PC-9 (cell line): Measurements from ENCODE around the gene ACP1. TPM values are rescaled to one million over a fixed set of nuclear protein-coding genes. Genes with fewer than 3 reads are reported as not detected.

Experiments used
- BruUV-seq: library from RNA; stranded (reverse); fragments of 400-500 nt; replicated peaks from 2 replicates; lab custom pipeline; 2021; lab: Mats Ljungman, UMichigan
- CTCF ChIA-PET: fragments of 300-600 bp; sonication (Branson Sonifier 250); formaldehyde crosslinking; loops from one replicate; lab custom pipeline; 2022; ENCODE audit warnings: antibody characterized with exemption; lab: Charles Lee
- POLR2A ChIA-PET: fragments of 300-600 bp; sonication (Branson Sonifier 250); formaldehyde crosslinking; loops from one replicate; lab custom pipeline; 2022; ENCODE audit warnings: antibody characterized with exemption; ENCODE audit not compliant: unreplicated experiment; lab: Charles Lee
- DNase-seq, 2 experiments: peaks; one replicate each; pipeline versions ENCODE4 v3.0.0 to v3.0.0-alpha.2; 2015 to 2022; ENCODE audit warnings: mixed read lengths in 1 of 2
- H2AFZ ChIP-seq: fragments of 200-600 bp; sonication (generic); 2 replicates; pipeline ENCODE4 v1.8.1; 2017; ENCODE audit warnings: antibody characterized with exemption
- H3F3A ChIP-seq: fragments of 200-600 bp; sonication (generic); 2 replicates; pipeline ENCODE4 v1.8.1; 2017; ENCODE audit warnings: antibody characterized with exemption, mild to moderate bottlenecking, low read depth; ENCODE audit not compliant: insufficient read depth
- H3K27ac ChIP-seq: fragments of 200-600 bp; sonication (generic); 2 replicates; pipeline ENCODE4 v1.6.1; 2016; ENCODE audit warnings: mixed run types
- H3K27me3 ChIP-seq: fragments of 200-600 bp; sonication (generic); 2 replicates; pipeline ENCODE4 v1.6.1; 2016; ENCODE audit warnings: low read depth, mixed run types; ENCODE audit not compliant: insufficient read depth
- H3K36me3 ChIP-seq: fragments of 200-600 bp; sonication (generic); 2 replicates; pipeline ENCODE4 v1.6.1; 2016; ENCODE audit warnings: low read depth, mixed run types
- H3K4me1 ChIP-seq: fragments of 200-600 bp; sonication (generic); replicated peaks from 2 replicates; pipeline ENCODE4 v1.6.1; 2016; ENCODE audit warnings: mixed run types; ENCODE audit not compliant: insufficient read depth
- H3K4me2 ChIP-seq: fragments of 200-600 bp; sonication (generic); 2 replicates; pipeline ENCODE4 v1.6.1; 2017; ENCODE audit warnings: mixed run types
- H3K4me3 ChIP-seq: fragments of 200-600 bp; sonication (generic); 2 replicates; pipeline ENCODE4 v1.6.1; 2016; ENCODE audit warnings: mixed run types
- H3K79me2 ChIP-seq: fragments of 200-600 bp; sonication (generic); 2 replicates; pipeline ENCODE4 v1.6.1; 2017; ENCODE audit warnings: low read depth, mixed run types
- H3K9me2 ChIP-seq: fragments of 200-600 bp; sonication (generic); 2 replicates; pipeline ENCODE4 v1.8.1; 2017; ENCODE audit warnings: mild to moderate bottlenecking; ENCODE audit not compliant: insufficient read depth
- H3K9me3 ChIP-seq: fragments of 200-600 bp; sonication (generic); 2 replicates; pipeline ENCODE4 v1.8.1; 2016; ENCODE audit warnings: low read depth; ENCODE audit not compliant: insufficient read depth
- H4K20me1 ChIP-seq: fragments of 200-600 bp; sonication (generic); 2 replicates; pipeline ENCODE4 v1.8.1; 2017; ENCODE audit not compliant: insufficient read depth
- EZH2 ChIP-seq: fragments of 200-600 bp; sonication (generic); IDR thresholded peaks from 2 replicates; pipeline ENCODE4 v1.8.0; 2017; ENCODE audit warnings: antibody characterized with exemption, low read depth
- intact Hi-C: fragments of 100-400 bp; cut with micrococcal nuclease; formaldehyde crosslinking; loops from one replicate; pipeline ENCODE4 v1.10.0; 2022; ENCODE audit not compliant: unreplicated experiment
- total RNA-seq: library from RNA; stranded (reverse); gene quantifications from 2 replicates; pipeline ENCODE4 v1.2.3, GENCODE V29; 2021
- TF ChIP-seq, protein P1 (sequence below): fragments of 200-600 bp; sonication (generic); conservative IDR thresholded peaks from 2 replicates; pipeline ENCODE4 v1.6.1; 2017; ENCODE audit warnings: mixed run types, antibody characterized with exemption, mild to moderate bottlenecking, moderate library complexity

The ACP1 gene
- total RNA-seq, 1 experiment from 2014 or later = 115 TPM

DNA sequence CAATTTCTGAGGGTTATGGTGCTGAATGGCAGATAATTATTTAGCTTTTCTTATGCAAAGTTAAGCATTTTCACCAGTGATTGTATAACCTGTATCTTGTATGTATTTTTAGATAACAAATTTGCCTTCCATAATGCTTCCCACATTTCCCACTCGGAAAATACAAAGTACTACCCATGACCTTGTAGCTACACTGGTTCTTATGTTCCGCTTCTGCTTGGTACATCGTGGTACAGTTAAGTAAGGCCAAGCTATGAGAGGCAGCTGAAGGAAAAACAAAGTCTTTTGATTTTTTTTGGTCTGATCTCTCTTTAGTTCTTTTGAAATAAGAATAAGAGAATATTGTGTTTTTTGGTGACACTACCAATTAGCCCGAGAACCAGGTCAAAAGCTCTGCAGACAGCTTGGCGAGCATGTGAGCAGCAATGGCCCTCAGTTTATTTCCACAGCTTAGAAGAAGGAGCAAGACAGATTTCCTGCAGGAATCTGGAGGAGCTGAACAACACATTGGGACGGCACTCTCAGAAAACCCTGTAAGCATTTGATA is 27.7 kb upstream of the ACP1 start:
- Histone ChIP-seq H3K79me2 (no peaks in the 10 kb centered on the region), H4K20me1 (no peaks in the 10 kb centered on the region; the same call in 1 of the 2 replicates), H2AFZ (no peak overlapping the region), H3F3A (no peaks in the 10 kb centered on the region), H3K9me3 (peaks cover 3% of the 10 kb centered on the region; the same call in 1 of the 2 replicates), H3K27ac (no peak overlapping the region), H3K36me3 (peaks cover 27% of the 10 kb centered on the region), H3K9me2 (no peaks in the 10 kb centered on the region), H3K4me2 (no peak overlapping the region), H3K4me1 (no peaks in the 10 kb centered on the region), H3K27me3 (no peaks in the 10 kb centered on the region), H3K4me3 (no peak overlapping the region)
- POLR2A ChIA-PET = no interaction called here
- TF ChIP-seq, protein P1, sequence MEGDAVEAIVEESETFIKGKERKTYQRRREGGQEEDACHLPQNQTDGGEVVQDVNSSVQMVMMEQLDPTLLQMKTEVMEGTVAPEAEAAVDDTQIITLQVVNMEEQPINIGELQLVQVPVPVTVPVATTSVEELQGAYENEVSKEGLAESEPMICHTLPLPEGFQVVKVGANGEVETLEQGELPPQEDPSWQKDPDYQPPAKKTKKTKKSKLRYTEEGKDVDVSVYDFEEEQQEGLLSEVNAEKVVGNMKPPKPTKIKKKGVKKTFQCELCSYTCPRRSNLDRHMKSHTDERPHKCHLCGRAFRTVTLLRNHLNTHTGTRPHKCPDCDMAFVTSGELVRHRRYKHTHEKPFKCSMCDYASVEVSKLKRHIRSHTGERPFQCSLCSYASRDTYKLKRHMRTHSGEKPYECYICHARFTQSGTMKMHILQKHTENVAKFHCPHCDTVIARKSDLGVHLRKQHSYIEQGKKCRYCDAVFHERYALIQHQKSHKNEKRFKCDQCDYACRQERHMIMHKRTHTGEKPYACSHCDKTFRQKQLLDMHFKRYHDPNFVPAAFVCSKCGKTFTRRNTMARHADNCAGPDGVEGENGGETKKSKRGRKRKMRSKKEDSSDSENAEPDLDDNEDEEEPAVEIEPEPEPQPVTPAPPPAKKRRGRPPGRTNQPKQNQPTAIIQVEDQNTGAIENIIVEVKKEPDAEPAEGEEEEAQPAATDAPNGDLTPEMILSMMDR = no peak
- TF ChIP-seq EZH2 = no peak
- no peak for DNase-seq
- no TSS peak for BruUV-seq
- CTCF ChIA-PET = no interaction called here
- intact Hi-C loops = no loop called here

DNA sequence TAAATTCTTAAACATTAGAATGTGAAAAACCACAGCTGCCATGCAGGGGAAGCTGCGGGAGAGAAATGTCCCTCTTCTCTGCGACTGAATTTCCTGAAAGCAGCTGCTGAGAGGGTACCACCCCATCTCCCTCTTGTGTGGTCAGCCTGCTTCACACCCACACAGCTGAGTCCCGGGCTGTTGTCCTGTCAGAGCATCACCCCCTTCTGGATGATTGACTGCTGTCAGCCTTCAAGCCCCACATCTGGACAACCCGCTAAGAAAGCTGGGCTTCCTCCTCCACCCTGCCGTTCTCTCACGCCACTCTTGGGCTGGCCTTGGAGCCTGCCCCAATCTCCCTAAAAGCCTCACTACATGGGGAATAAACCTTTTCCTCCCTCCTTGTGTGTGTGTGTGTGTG is 26.9 kb upstream of the ACP1 start:
- no peaks in the 10 kb centered on the region for H3K9me2 ChIP-seq
- H3K27ac ChIP-seq = no peak overlapping the region
- peaks cover 8% of the 10 kb centered on the region for H3K9me3 ChIP-seq
- H3K27me3 ChIP-seq = no peaks in the 10 kb centered on the region
- H3K4me3 ChIP-seq = no peak overlapping the region
- intact Hi-C loops = no loop called here
- H2AFZ ChIP-seq = no peak overlapping the region
- no peaks in the 10 kb centered on the region; the same call in 1 of the 2 replicates for H3F3A ChIP-seq
- TF ChIP-seq, protein P1 = no peak
- TF ChIP-seq EZH2 = no peak
- no TSS peak for BruUV-seq
- CTCF ChIA-PET = no interaction called here
- POLR2A ChIA-PET = no interaction called here
- H3K79me2 ChIP-seq = no peaks in the 10 kb centered on the region
- H3K36me3 ChIP-seq = peaks cover 35% of the 10 kb centered on the region
- no peaks in the 10 kb centered on the region for H3K4me1 ChIP-seq
- no peak for DNase-seq
- no peaks in the 10 kb centered on the region; the same call in 1 of the 2 replicates for H4K20me1 ChIP-seq
- no peak overlapping the region for H3K4me2 ChIP-seq

DNA sequence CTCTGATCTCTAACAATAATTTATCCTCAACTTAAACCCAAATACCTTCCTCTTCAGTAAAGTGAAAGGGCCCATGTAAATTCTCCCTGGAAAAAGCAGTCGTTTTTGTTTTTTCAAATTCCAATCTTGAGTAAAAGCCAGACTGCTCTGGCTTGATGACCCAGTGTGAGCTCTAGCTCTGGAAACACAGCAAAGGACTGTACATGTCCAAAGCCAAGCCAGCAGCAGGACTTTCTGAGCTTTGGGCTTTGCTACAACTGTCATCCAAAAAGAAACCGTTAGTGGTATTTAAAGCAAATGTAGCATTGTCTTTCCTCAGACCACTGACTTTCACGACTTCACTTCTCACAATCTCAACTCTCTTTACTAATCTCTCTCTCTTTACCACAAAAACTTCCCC is 26.3 kb upstream of the ACP1 start:
- Histone ChIP-seq H3K79me2 (no peaks in the 10 kb centered on the region), H3K4me2 (no peak overlapping the region), H3K9me3 (peaks cover 8% of the 10 kb centered on the region), H4K20me1 (no peaks in the 10 kb centered on the region; the same call in 1 of the 2 replicates), H3K4me3 (no peak overlapping the region), H3K27ac (no peak overlapping the region), H3K9me2 (no peaks in the 10 kb centered on the region), H3F3A (no peaks in the 10 kb centered on the region; the same call in 1 of the 2 replicates), H3K36me3 (peaks cover 38% of the 10 kb centered on the region), H2AFZ (no peak overlapping the region), H3K4me1 (no peaks in the 10 kb centered on the region), H3K27me3 (no peaks in the 10 kb centered on the region)
- BruUV-seq = no TSS peak
- ChIA-PET CTCF (no interaction called here), POLR2A (no interaction called here)
- DNase-seq = no peak
- intact Hi-C loops = no loop called here
- TF ChIP-seq, protein P1 = no peak
- no peak for TF ChIP-seq EZH2
